Measurements from ENCODE around the gene SYK.
"Not testable (repeated sequence)": the region's sequence is repeated elsewhere in the genome, so short reads cannot be mapped to it uniquely, and the experiment has no call there.

SYK gene

DNA sequence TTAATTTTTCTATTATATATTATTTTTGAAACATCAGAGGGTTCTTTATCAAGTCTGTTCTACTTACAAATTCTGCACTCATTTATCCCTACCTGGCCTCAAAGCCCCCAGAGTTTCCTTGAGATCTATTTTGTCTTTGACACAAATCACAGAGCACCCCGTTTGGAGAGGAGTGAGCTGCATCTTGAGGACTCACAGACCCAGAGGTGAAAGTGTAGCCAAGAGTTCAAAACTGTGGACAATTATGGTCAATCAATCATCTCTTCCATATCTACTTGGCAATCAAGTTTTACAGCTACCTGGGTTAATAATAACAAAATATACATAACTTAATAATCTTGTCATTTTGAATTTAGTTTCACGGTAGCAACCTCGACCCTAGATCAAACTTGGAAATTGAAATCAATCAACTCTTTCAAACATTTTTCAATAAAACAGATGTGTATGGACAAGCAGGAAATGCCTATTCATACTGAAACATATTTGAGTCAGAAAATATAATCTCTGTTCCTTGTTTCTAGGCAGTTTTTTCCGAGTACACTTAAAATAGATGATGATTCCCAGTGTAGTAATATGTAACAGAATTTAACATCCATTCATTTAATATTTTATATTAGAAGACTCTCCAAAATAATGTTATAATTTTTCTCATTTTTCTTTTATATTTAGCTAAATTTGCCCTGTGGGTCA is 13.7 kb upstream of the SYK start:
- TF ChIP-seq CTCF (IDR thresholded peaks at IDR 0.05), result no peak
- Histone ChIP-seq H3K27me3 (ENCODE audit: control insufficient read depth, insufficient read depth, low read length) (no peaks in the 10 kb centered on the region), H3K4me2 (ENCODE audit: low read length) (no peak overlapping the region), H3K4me1 (peaks cover 6% of the 10 kb centered on the region), H2AFZ (no peak overlapping the region), H3K9me3 (ENCODE audit: control insufficient read depth, low read length) (no peaks in the 10 kb centered on the region), H3K36me3 (ENCODE audit: control insufficient read depth, insufficient read depth, low read length) (no peaks in the 10 kb centered on the region), H3K9ac (no peak overlapping the region), H3K4me3 (ENCODE audit: low read depth, low read length) (no peak overlapping the region), H3K27ac (no peak overlapping the region), H3K79me2 (no peaks in the 10 kb centered on the region)

DNA sequence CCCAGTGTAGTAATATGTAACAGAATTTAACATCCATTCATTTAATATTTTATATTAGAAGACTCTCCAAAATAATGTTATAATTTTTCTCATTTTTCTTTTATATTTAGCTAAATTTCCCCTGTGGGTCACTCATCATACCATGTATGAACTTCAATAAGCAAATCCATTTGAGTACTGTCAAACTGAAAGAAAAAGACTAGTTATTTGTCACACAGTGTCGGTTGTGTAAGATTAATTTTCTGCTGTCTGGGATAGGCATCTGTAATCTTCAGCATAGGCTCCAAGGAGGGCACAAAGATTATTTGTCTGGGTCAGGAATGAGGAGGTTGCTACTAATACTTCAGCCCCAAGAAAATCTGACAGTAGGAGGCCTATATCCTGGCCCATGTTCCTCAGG is 13.1 kb upstream of the SYK start:
- H3K9ac ChIP-seq; H3K4me2 ChIP-seq (ENCODE audit: low read length); H3K9me3 ChIP-seq (ENCODE audit: control insufficient read depth, low read length): not testable (repeated sequence)

DNA sequence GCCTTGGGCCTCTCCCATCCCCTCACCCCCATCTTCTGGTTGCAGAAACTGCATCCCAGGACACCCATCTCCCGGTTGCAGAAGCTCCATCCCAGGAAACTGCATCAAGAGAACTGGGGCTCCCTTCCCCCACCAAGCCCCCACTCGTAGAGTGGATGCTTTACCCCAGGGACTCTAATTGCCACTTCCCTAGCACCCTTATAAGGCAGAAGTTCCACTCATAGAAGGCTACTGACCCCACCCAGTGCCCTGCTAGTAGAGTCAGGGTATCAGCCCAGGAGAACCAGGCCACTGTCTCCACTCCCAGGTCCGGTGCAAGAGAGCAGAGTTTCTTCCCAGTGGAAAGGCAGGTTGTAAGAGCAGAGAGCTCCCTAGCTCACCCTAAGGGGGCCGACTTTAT is 12.2 kb upstream of the SYK start:
- H2AFZ ChIP-seq, result no peak overlapping the region
- no peaks in the 10 kb centered on the region for H3K4me1 ChIP-seq
- TF ChIP-seq CTCF (IDR thresholded peaks at IDR 0.05), result no peak
- H3K9ac ChIP-seq, result no peak overlapping the region
- no peak overlapping the region for H3K27ac ChIP-seq
- no peak overlapping the region for H3K4me3 ChIP-seq (ENCODE audit: low read depth, low read length)
- H3K9me3 ChIP-seq (ENCODE audit: control insufficient read depth, low read length), result no peaks in the 10 kb centered on the region
- no peak overlapping the region for H3K4me2 ChIP-seq (ENCODE audit: low read length)
- H3K79me2 ChIP-seq, result no peaks in the 10 kb centered on the region
- H3K36me3 ChIP-seq (ENCODE audit: control insufficient read depth, insufficient read depth, low read length), result no peaks in the 10 kb centered on the region
- no peaks in the 10 kb centered on the region for H3K27me3 ChIP-seq (ENCODE audit: control insufficient read depth, insufficient read depth, low read length)

More for the DNA sequence above, 13.1 kb upstream of the SYK start:
- not testable (repeated sequence) for H3K36me3 ChIP-seq (ENCODE audit: control insufficient read depth, insufficient read depth, low read length); H2AFZ ChIP-seq; H3K4me3 ChIP-seq (ENCODE audit: low read depth, low read length); H3K27me3 ChIP-seq (ENCODE audit: control insufficient read depth, insufficient read depth, low read length); H3K4me1 ChIP-seq; H3K79me2 ChIP-seq; H3K27ac ChIP-seq

GRCh38 chr9:90789862-90790261 is 11.8 kb upstream of the SYK start:
- TF ChIP-seq CTCF (IDR thresholded peaks at IDR 0.05), result no peak
- H3K9ac ChIP-seq, result no peak overlapping the region
- H3K79me2 ChIP-seq, result no peaks in the 10 kb centered on the region
- H2AFZ ChIP-seq, result no peak overlapping the region
- no peaks in the 10 kb centered on the region for H3K27me3 ChIP-seq (ENCODE audit: control insufficient read depth, insufficient read depth, low read length)
- H3K27ac ChIP-seq, result no peak overlapping the region
- H3K4me3 ChIP-seq (ENCODE audit: low read depth, low read length), result no peak overlapping the region
- H3K4me1 ChIP-seq, result no peaks in the 10 kb centered on the region
- H3K9me3 ChIP-seq (ENCODE audit: control insufficient read depth, low read length), result no peaks in the 10 kb centered on the region
- no peaks in the 10 kb centered on the region for H3K36me3 ChIP-seq (ENCODE audit: control insufficient read depth, insufficient read depth, low read length)
- H3K4me2 ChIP-seq (ENCODE audit: low read length), result no peak overlapping the region

DNA sequence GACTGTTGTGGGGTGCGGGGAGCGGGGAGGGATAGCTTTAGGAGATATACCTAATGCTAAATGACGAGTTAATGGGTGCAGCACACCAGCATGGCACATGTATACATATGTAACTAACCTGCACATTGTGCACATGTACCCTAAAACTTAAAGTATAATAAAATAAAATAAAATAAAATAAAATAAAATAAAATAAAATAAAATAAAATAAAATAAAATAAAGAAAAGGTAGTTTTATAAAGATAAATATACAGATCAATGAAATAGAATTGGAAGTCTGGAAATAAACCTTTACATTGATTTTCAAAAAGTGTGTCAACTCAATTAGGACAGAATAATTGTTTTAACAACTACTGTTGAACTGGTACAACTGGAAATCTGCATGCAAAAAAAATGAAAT is 8.6 kb upstream of the SYK start:
- H3K4me3 ChIP-seq (ENCODE audit: low read depth, low read length); H3K4me1 ChIP-seq; H3K27ac ChIP-seq; H3K9ac ChIP-seq; H2AFZ ChIP-seq; H3K36me3 ChIP-seq (ENCODE audit: control insufficient read depth, insufficient read depth, low read length); H3K79me2 ChIP-seq; H3K27me3 ChIP-seq (ENCODE audit: control insufficient read depth, insufficient read depth, low read length); H3K9me3 ChIP-seq (ENCODE audit: control insufficient read depth, low read length); H3K4me2 ChIP-seq (ENCODE audit: low read length): not testable (repeated sequence)

DNA sequence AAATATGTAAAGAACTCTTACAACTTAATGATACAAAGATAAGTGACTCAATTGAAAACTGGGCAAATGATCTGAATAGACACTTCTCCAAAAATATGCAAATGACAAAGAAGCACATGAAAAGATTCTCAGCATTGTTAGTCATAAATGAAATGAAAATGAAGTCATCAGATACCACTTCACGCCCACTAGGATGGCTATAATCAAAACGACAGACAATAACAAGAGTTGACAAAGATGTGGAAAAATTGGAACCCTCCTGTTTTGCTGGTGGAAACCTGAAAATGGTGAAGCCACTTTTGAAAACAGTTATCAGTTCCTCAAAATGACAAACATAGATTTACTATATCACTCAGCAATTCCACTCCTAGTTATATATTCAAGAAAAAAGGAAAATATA is 7.9 kb upstream of the SYK start:
- Histone ChIP-seq H3K27ac (no peak overlapping the region), H3K4me1 (peaks cover 3% of the 10 kb centered on the region), H2AFZ (no peak overlapping the region), H3K79me2 (no peaks in the 10 kb centered on the region), H3K4me3 (ENCODE audit: low read depth, low read length) (no peak overlapping the region), H3K9me3 (ENCODE audit: control insufficient read depth, low read length) (no peaks in the 10 kb centered on the region), H3K36me3 (ENCODE audit: control insufficient read depth, insufficient read depth, low read length) (no peaks in the 10 kb centered on the region), H3K4me2 (ENCODE audit: low read length) (no peak overlapping the region), H3K27me3 (ENCODE audit: control insufficient read depth, insufficient read depth, low read length) (no peaks in the 10 kb centered on the region), H3K9ac (no peak overlapping the region)
- no peak for TF ChIP-seq CTCF (IDR thresholded peaks at IDR 0.05)

Measured in parathyroid adenoma (tissue), 2 donors.